Measurements from ENCODE around the gene MAP3K5. TPM values are rescaled to one million over a fixed set of nuclear protein-coding genes. Genes with fewer than 3 reads are reported as not detected.

Gene MAP3K5
- total RNA-seq, 1 donor from 2014 or later = 0.02 TPM

DNA sequence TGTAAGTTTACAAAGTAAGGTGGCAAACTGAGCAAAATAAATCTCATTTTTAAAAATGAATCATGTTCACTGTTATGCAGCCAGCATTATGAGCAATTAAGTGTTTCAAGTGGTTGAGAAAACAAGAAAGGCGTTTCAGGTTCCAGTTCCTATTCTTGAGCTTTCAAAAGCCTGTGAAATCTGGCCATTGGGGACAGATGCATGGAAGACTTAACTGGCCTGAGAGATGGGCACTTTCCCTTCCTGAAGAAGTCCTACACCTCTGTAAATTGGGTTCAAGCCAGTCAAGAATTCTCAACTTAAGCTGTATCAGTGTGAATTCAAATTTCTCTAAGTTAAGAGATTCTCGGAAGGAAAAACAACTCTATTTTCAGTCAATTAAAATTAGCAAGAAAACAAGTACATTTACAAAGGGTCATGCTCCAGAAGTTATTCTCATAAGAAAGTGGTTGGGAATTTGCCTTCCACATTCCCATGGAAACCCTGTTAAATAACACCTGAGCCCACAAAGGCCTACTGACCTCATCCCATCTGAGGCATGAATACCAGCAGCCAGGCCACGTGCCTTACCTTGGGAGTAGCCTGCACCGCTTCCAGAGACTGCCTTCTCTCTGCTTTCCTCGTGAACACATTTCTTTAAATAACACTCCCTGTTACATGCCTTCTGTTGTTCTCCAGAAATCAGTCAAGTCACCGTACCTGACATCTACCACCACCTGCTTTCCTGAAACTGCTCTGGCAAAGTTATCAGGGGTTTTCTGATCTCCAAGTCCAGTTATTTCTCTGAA lies 19.4 kb downstream of the MAP3K5 start:
- Mint-ChIP-seq H3K27me3 (ENCODE audit: insufficient read depth, low read depth) (no peaks in the 10 kb centered on the region), H3K36me3 (no peaks in the 10 kb centered on the region), H3K4me3 (no peak overlapping the region), H3K9me3 (no peaks in the 10 kb centered on the region), H3K4me1 (peaks cover 7% of the 10 kb centered on the region), H3K27ac (no peak overlapping the region)
- DNase-seq (ENCODE audit: low spot score) = peak; percentile 9
- Histone ChIP-seq H3K36me3 (no peaks in the 10 kb centered on the region), H3K4me3 (no peak overlapping the region), H3K27me3 (no peaks in the 10 kb centered on the region), H3K4me2 (no peak overlapping the region), H3K27ac (no peak overlapping the region), H3K4me1 (no peaks in the 10 kb centered on the region), H4K20me1 (ENCODE audit: low read depth) (no peaks in the 10 kb centered on the region), H3K9ac (no peak overlapping the region), H3K9me3 (ENCODE audit: low read depth) (no peaks in the 10 kb centered on the region), H2AFZ (replicated peaks) (peak overlapping the region; percentile 55), H3K79me2 (ENCODE audit: low read depth) (no peaks in the 10 kb centered on the region), H3F3A (ENCODE audit: low read depth) (no peaks in the 10 kb centered on the region)
- no peak for TF ChIP-seq CTCF (IDR thresholded peaks at IDR 0.05)
- TF ChIP-seq EZH2 (IDR thresholded peaks at IDR 0.05) = no peak
- TF ChIP-seq EZH2phosphoT487 (IDR thresholded peaks at IDR 0.05) = no peak

- H3K27ac Mint-ChIP-seq = no peak overlapping the region
- Histone ChIP-seq H3K36me3 (no peaks in the 10 kb centered on the region), H4K20me1 (ENCODE audit: low read depth) (no peaks in the 10 kb centered on the region), H3K4me3 (no peak overlapping the region), H3K4me2 (no peak overlapping the region), H2AFZ (replicated peaks) (no peak overlapping the region), H3K79me2 (ENCODE audit: low read depth) (no peaks in the 10 kb centered on the region), H3K27ac (no peak overlapping the region), H3F3A (ENCODE audit: low read depth) (no peaks in the 10 kb centered on the region), H3K4me1 (no peaks in the 10 kb centered on the region), H3K27me3 (no peaks in the 10 kb centered on the region), H3K9ac (no peak overlapping the region), H3K9me3 (ENCODE audit: low read depth) (no peaks in the 10 kb centered on the region)
- DNase-seq (ENCODE audit: low spot score) = no peak
- H3K9me3 Mint-ChIP-seq = no peaks in the 10 kb centered on the region
- TF ChIP-seq CTCF (IDR thresholded peaks at IDR 0.05) = no peak
- no peak for TF ChIP-seq EZH2phosphoT487 (IDR thresholded peaks at IDR 0.05)
- TF ChIP-seq EZH2 (IDR thresholded peaks at IDR 0.05) = no peak
- H3K36me3 Mint-ChIP-seq = no peaks in the 10 kb centered on the region
- H3K4me1 Mint-ChIP-seq = peaks cover 7% of the 10 kb centered on the region
- no peaks in the 10 kb centered on the region for H3K27me3 Mint-ChIP-seq (ENCODE audit: insufficient read depth, low read depth)
- no peak overlapping the region for H3K4me3 Mint-ChIP-seq
Measured at GRCh38 chr6:136771306-136771705, 21.0 kb downstream of the MAP3K5 start.

GRCh38 chr6:136769759-136770158 lies 22.5 kb downstream of the MAP3K5 start:
- Histone ChIP-seq H3K27ac (no peak overlapping the region), H3K9ac (no peak overlapping the region), H3K4me3 (no peak overlapping the region), H3F3A (ENCODE audit: low read depth) (no peaks in the 10 kb centered on the region), H3K79me2 (ENCODE audit: low read depth) (no peaks in the 10 kb centered on the region), H3K27me3 (no peaks in the 10 kb centered on the region), H2AFZ (replicated peaks) (no peak overlapping the region), H4K20me1 (ENCODE audit: low read depth) (no peaks in the 10 kb centered on the region), H3K4me2 (no peak overlapping the region), H3K4me1 (no peaks in the 10 kb centered on the region), H3K9me3 (ENCODE audit: low read depth) (no peaks in the 10 kb centered on the region), H3K36me3 (no peaks in the 10 kb centered on the region)
- Mint-ChIP-seq H3K36me3 (no peaks in the 10 kb centered on the region), H3K4me1 (peaks cover 7% of the 10 kb centered on the region), H3K27ac (no peak overlapping the region), H3K9me3 (no peaks in the 10 kb centered on the region), H3K27me3 (ENCODE audit: insufficient read depth, low read depth) (no peaks in the 10 kb centered on the region), H3K4me3 (no peak overlapping the region)
- TF ChIP-seq EZH2phosphoT487 (IDR thresholded peaks at IDR 0.05) (no peak), CTCF (IDR thresholded peaks at IDR 0.05) (no peak), EZH2 (IDR thresholded peaks at IDR 0.05) (no peak)
- no peak for DNase-seq (ENCODE audit: low spot score)
